OCI-LY7 (cell line): ENCODE measurements around the gene COL10A1. TPM values are rescaled to one million over a fixed set of nuclear protein-coding genes. Genes with fewer than 3 reads are reported as not detected.

Experiments used
- Bru-seq: library from RNA; stranded (reverse); fragments of 400-500 nt; gene quantifications from one replicate; lab custom pipeline; 2021; lab: Mats Ljungman, UMichigan
- BruChase-seq, 2 experiments: library from RNA; stranded (reverse); fragments of 400-500 nt; gene quantifications; one replicate each; lab custom pipeline; 2021; lab: Mats Ljungman, UMichigan
- BruUV-seq: library from RNA; stranded (reverse); fragments of 400-500 nt; replicated peaks from 2 replicates; lab custom pipeline; 2021; lab: Mats Ljungman, UMichigan
- CTCF ChIA-PET: fragments of 300-600 bp; sonication (Branson Sonifier 250); formaldehyde crosslinking; loops from one replicate; lab custom pipeline; 2022; ENCODE audit warnings: antibody characterized with exemption; ENCODE audit not compliant: unreplicated experiment; lab: Charles Lee
- POLR2A ChIA-PET: fragments of 300-600 bp; sonication (Branson Sonifier 250); formaldehyde crosslinking; loops from one replicate; lab custom pipeline; 2022; ENCODE audit warnings: antibody characterized with exemption; lab: Charles Lee
- DNase-seq: peaks from one replicate; pipeline ENCODE4 v3.0.0-alpha.2; 2015; ENCODE audit warnings: low spot score
- H2AFZ ChIP-seq: fragments of 200-600 bp; sonication (generic), shearing (Covaris generic); 2 replicates; pipeline ENCODE4 v1.6.1; 2014; ENCODE audit warnings: mild to moderate bottlenecking, antibody characterized with exemption, low read length, moderate library complexity
- H3K27ac ChIP-seq: fragments of 200-600 bp; sonication (generic); 2 replicates; pipeline ENCODE4 v1.5.1; 2014; ENCODE audit warnings: mixed run types, low read depth, mild to moderate bottlenecking, moderate library complexity, low read length, inconsistent platforms; ENCODE audit not compliant: poor library complexity, severe bottlenecking
- H3K36me3 ChIP-seq: fragments of 200-600 bp; sonication (generic); 2 replicates; pipeline ENCODE4 v1.6.1; 2014; ENCODE audit warnings: mild to moderate bottlenecking, antibody characterized with exemption, low read length, moderate library complexity, mixed read lengths; ENCODE audit not compliant: insufficient read depth
- H3K4me1 ChIP-seq: fragments of 200-600 bp; sonication (generic); 2 replicates; pipeline ENCODE4 v1.5.1; 2014; ENCODE audit warnings: mild to moderate bottlenecking, low read length; ENCODE audit not compliant: insufficient read depth, poor library complexity, severe bottlenecking
- H3K4me2 ChIP-seq: fragments of 200-600 bp; sonication (generic); 2 replicates; pipeline ENCODE4 v1.6.1; 2014; ENCODE audit warnings: mild to moderate bottlenecking, low read length
- H3K4me3 ChIP-seq: fragments of 200-600 bp; sonication (generic); 2 replicates; pipeline ENCODE4 v1.5.1; 2014; ENCODE audit warnings: mild to moderate bottlenecking, low read depth, low read length; ENCODE audit not compliant: poor library complexity, severe bottlenecking
- H3K79me2 ChIP-seq: fragments of 200-600 bp; sonication (generic); 2 replicates; pipeline ENCODE4 v1.6.1; 2016; ENCODE audit warnings: low read depth, mild to moderate bottlenecking, low read length, moderate library complexity, mixed read lengths; ENCODE audit not compliant: insufficient read depth
- H3K9me2 ChIP-seq: fragments of 200-600 bp; sonication (generic); 2 replicates; pipeline ENCODE4 v1.6.1; 2016; ENCODE audit warnings: mild to moderate bottlenecking, low read length, mixed read lengths; ENCODE audit not compliant: insufficient read depth
- H3K9me3 ChIP-seq: fragments of 200-600 bp; sonication (generic); 2 replicates; pipeline ENCODE4 v1.6.1; 2014; ENCODE audit warnings: mild to moderate bottlenecking, mixed run types, low read length, mixed read lengths
- H4K20me1 ChIP-seq: fragments of 200-600 bp; sonication (generic); 2 replicates; pipeline ENCODE4 v1.6.1; 2014; ENCODE audit warnings: mild to moderate bottlenecking, antibody characterized with exemption, low read length, moderate library complexity, mixed read lengths; ENCODE audit not compliant: insufficient read depth
- CTCF ChIP-seq: fragments of 200-600 bp; sonication (generic); conservative IDR thresholded peaks from 2 replicates; pipeline ENCODE4 v1.5.1; 2014; ENCODE audit warnings: mild to moderate bottlenecking, antibody characterized with exemption, low read length, moderate library complexity, mixed read lengths
- EZH2phosphoT487 ChIP-seq: fragments of 200-600 bp; sonication (generic); IDR thresholded peaks from 2 replicates; pipeline ENCODE4 v1.6.1; 2018; ENCODE audit warnings: low read depth, borderline replicate concordance, mild to moderate bottlenecking, mixed run types, antibody characterized with exemption, low read length, moderate library complexity, mixed read lengths
- intact Hi-C: fragments of 100-400 bp; cut with micrococcal nuclease; formaldehyde crosslinking; loops from one replicate; pipeline ENCODE4 v1.10.0; 2022; ENCODE audit not compliant: unreplicated experiment
- long read RNA-seq: library from polyadenylated mRNA; stranded (forward); transcript quantifications from one replicate; pipeline ENCODE4 v2.0.0, GENCODE V29; 2022
- total RNA-seq, 2 experiments: library from RNA; depleted of rRNA in 1 of 2; stranded (reverse); fragments of >200 nt in 1 of 2; shearing (Covaris generic) in 1 of 2; gene quantifications; 2 replicates each; pipeline ENCODE4 v1.2.3, GENCODE V29; 2014 to 2022

The COL10A1 gene
- total RNA-seq (2014; rRNA removed; shearing (Covaris generic)) (not detected in 2 replicates), total RNA-seq (2022) (not detected in 2 replicates), Bru-seq, nascent RNA (not detected), BruChase-seq, experiment 1, labeled RNA remaining after a 6-hour chase (not detected), BruChase-seq, experiment 2, labeled RNA remaining after a 2-hour chase (not detected)
- long read RNA-seq, partial matches to known transcripts = 0 of 2 reads
- long read RNA-seq, other reads (novel, unspliced or antisense) = 2 of 2 reads

- Histone ChIP-seq H3K4me3 (no peak within 1 kb of the TSS), H4K20me1 (no peaks in the 10 kb centered on the region), H3K27ac (no peak within 1 kb of the TSS), H3K4me1 (no peaks in the 10 kb centered on the region), H3K9me3 (no peaks in the 10 kb centered on the region), H3K36me3 (no peaks in the 10 kb centered on the region), H3K4me2 (no peak within 1 kb of the TSS), H3K79me2 (no peaks in the 10 kb centered on the region), H3K9me2 (no peaks in the 10 kb centered on the region), H2AFZ (no peak within 1 kb of the TSS)
- intact Hi-C loops = no loop called here
- TF ChIP-seq CTCF (no peak), EZH2phosphoT487 (no peak)
- ChIA-PET POLR2A (no interaction called here), CTCF (no interaction called here)
- BruUV-seq = no TSS peak
- no peak for DNase-seq
These were observed at the start of gene COL10A1 for GRCh38 chr6:116126032-116126431. COL10A1 (minus strand) TSS chr6:116126132; CDS start chr6:116125492, 640 bp downstream.

- BruUV-seq = no TSS peak
These were observed 49.4 kb upstream of the COL10A1 start for GRCh38 chr6:116175344-116175743.

More at GRCh38 chr6:116175344-116175743, 49.4 kb upstream of the COL10A1 start:
- Histone ChIP-seq H2AFZ (no peak overlapping the region), H3K27ac (no peak overlapping the region), H3K9me2 (no peaks in the 10 kb centered on the region), H3K4me2 (no peak overlapping the region), H3K9me3 (no peaks in the 10 kb centered on the region), H3K79me2 (no peaks in the 10 kb centered on the region), H3K4me1 (no peaks in the 10 kb centered on the region), H3K36me3 (no peaks in the 10 kb centered on the region), H3K4me3 (no peak overlapping the region), H4K20me1 (no peaks in the 10 kb centered on the region)
- intact Hi-C loops = no loop called here
- TF ChIP-seq CTCF (no peak), EZH2phosphoT487 (no peak)
- no peak for DNase-seq
- CTCF ChIA-PET = no interaction called here
- POLR2A ChIA-PET = no interaction called here
